Bone marrow (tissue), 2 donors: ENCODE results near the gene ANXA4.
A peak's percentile ranks its signal among the peaks of the same experiment; 100 is the strongest.
"Not testable (repeated sequence)": the region's sequence is repeated elsewhere in the genome, so short reads cannot be mapped to it uniquely, and the experiment has no call there.

Experiments
- DNase-seq, 2 donors: peaks; one replicate each; lab custom pipeline; 2025; lab: John Stamatoyannopoulos, UW

Gene ANXA4

DNA sequence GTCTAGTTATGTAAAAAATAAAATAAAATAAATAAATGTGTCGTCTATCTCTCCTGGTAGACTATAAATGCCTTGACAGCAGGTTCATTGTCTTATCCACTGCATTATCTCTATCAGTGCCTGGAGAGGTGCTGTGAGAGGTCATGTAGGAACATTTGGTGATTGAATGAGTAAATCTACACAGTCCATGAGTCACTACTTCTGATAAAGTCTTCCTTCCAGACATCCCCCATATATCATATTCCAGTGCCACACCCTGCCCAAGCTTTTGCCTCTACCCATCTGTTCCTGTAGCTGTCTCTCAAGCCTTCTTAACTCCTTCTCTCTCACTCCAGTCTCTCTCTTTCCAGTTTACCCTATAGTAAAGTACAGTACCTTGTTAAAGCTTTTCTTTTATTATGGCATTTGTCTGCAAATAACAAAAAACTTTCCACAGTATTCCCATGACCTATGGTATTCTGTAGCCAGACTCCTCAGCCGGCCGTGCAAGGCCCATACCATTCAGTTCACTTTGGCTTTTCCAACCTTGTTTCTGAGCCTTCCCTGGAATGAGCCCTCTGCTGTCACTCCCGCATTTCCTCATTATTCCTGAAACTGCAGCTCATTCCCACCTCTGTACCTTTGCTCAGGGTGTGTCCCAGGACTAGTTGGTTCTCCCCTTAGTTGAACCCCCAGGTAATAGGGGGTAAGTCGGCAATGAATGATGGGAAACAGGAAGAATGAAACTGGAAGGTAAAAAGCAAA is 37.5 kb downstream of the ANXA4 start:
- DNase-seq = no peak

DNA sequence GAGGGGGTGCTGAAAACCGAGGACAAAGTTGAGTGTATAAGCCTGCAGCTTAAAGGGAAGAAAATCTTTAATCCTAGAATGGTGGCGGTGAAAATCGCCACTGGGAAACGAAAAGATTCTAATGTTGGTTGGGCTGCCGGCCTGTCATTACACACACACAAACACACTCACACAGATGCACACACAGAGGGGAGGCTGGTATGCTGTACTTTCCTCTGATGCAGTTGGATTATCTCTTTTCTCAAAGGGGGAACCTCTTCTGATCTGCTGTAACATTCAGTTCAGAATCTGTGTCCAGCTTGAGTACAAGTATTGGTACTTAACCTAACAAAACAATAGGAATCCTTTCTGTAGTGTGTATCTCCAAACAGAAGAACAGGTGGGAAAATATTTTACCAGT is 39.0 kb downstream of the ANXA4 start:
- DNase-seq = no peak

DNA sequence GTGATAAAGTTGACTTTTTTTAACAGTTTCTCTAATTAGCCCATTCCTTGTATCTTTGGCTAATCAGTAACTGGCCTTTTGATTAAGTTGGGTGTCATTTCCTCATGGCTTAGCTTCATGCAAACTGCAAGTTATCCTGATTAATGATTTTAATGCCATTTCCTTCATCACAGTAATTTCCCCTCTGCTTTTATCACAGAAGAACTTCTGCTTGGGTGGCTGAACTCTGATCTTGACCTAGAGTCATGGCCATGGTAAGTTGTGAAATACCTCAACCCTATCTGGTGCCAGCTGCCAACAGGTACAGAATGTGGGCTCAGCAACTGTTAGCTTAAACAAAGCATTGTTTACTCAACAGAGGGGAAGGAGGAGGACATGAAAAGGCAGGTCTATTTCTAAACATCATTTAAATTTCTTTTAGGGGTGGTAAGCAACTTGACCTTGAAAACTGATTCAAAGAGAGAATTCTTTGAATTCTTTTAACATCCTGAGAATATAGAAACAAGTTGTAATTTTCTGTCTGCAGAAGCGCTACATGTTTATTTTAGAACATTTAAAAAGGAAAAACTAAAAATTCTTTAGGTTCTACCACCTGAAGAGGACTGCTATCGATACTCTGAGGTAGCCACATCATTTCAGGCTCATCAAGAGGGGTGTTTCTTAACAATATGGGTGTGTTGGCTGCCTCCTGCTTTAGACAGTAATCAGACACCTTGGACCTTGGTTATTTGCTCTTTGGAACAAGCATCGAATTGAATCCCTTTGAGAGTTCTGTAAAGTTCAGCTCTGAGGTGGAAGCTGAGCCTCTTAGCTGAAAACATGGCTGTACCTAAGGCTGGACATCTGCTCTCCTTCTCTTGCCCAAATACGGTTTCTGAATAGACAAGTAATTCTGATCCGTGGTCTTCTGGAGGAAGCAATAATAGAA is 39.7 kb downstream of the ANXA4 start:
- no peak for DNase-seq

DNA sequence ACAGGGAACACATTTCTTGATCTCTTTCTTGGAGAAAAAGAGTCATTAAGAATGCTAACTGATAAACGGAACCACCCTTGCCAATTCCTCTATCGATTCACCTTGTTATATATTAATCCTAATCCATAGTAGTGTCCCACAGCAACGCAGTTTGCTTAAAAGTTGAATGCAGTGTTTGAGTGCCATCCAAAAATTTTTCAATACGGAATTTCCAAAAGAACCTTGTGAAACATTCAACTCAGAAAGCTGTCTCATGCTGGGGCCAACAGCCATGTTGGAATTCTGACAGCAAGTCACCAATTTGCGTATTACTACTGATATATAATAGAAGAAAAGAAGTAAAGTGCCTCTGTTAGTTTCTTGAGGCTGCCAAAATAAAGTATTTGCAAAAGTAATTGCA is 42.3 kb downstream of the ANXA4 start:
- DNase-seq = no peak

DNA sequence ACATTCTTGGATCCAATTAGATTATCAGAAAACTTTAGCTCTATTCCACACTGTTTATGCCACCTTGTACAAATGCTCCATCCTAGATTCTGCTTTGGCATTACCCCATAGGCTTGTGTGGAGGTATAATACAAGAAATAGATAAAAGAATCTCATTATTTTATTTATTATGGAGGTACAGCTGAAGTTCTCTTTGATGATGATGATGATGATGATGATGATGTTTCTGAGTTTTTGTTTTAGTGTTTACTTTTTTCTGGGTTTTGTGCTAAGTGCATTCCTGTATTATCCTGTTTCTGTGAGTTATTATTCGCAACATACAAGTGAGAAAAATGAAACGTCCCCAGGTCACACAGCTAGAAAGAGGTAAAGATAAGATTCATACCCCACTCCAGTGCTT is 43.4 kb downstream of the ANXA4 start:
- no peak for DNase-seq

DNA sequence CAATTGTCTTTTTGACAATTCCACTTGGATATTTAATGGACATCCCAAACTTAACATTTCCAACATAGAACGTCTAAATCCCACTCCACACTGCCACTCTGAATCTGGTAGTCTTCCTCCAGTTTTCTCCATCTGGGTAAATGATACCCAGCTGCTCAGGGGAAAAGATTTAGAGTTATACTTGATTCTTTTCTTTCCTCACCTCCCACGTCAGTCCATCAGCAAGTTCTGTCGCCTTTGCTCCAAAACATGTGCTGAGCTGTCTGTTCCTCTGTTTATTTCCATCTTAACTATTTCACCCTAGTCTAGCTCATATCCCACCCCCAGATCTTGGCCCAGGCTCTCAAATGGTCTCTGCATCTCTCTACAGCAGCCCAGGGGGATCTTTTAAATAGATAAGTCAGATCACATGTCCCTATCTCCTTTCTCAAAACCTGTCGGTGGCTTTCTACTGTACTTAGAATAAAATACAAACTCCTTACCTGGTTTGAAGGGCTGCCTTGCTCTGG is 44.2 kb downstream of the ANXA4 start:
- no peak for DNase-seq

DNA sequence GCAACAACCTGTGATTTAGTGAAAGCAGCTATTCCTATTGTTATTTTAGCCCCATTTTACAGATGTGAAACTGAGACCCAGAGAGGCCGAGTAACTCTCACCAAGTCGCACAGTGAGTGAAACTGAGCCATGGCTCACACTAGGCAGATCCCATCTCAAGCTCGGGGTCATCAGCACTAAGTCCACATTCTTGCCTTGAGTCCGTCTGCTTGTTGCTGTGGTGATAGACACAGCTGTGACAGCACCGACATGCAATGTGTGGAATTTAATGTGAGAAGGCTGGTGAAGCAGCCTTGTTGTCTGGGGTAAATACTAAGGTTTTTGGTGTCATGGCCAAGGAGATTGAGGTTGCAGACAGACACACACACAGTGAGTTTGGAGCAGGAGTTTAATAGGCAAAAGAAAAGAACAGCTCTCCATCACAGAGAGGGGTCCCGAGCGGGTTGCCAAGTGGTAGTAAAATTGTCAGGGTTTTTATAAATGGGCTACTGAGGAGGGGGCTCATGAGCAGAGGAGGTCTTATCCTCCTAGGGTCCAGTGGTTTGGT is 47.3 kb downstream of the ANXA4 start:
- DNase-seq = no peak

DNA sequence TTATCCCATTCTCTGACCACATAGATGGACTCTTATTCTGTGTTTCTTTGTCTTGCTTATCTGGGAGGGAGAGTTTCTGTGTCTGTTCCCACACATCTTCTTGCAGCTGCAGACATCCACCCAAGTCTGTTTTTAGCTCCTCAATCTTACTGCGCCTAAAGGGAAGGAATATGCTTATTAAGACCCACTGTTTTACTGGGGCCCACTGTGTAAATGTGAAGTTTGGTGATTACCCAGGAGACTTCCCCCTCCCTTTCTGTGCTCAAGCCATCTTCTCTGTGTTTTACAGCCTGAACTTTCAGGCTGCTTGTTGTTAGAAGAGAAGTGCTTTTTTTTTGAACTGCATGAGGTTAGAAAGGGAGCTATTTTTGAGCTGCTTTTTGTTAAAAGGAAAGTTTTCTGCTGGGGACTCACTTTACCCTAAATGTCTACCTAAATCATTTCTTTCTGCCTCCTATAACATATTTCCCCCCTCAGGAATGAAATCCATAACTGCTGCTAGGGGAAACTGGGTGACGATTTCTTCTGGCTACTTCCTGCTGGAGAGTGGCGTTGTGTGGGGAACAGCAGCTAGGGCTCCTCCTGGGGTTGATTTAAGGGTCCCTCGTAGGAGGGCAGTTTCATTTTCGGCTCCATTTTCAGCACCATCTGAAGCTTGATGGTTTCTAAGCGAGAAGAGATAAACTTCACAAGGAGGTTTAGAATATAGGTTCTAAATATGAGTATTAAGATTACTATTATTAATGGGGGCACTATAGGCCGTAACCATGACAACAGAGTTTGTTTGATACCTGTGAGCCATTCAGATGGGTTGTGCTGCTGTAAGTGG is 48.1 kb downstream of the ANXA4 start:
- peak in 1 of 2 donors; percentile 25 for DNase-seq

DNA sequence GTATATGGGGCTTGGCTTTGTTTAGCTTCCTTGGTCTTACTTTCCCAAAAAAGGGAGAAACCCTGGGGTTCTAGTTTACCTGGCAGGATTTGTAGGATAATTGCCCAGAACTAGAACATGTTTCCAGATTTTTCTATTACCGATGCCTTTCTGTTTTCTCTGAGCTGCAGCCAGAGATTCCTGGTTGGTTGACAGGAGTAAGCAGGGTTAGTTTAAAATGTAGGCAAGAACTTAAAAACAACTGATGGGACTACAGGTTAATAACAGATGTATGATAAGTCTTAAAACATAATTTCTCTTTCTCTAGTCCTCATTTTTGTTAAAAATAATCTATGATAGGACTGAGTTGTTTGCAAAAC is 48.6 kb downstream of the ANXA4 start:
- no peak for DNase-seq

DNA sequence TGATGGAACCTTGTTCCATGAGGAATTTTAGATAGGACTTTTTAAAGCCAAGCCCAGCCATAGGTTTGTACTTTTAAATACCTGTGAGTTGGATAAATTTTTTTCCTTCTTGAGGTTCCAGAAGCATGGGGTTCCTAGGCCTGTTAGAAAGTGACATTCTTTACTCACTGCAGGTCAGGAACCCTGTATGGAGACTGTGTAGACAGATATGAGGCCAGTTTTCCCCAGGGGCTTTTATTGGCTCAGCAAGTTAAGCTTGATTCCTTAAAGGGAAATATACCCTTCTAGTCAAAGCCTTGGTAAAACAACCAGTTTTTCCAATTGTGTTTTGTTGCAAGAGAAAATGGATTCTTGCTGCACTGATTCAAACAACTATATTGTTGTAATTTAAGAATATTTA is 49.1 kb downstream of the ANXA4 start:
- DNase-seq = no peak

DNA sequence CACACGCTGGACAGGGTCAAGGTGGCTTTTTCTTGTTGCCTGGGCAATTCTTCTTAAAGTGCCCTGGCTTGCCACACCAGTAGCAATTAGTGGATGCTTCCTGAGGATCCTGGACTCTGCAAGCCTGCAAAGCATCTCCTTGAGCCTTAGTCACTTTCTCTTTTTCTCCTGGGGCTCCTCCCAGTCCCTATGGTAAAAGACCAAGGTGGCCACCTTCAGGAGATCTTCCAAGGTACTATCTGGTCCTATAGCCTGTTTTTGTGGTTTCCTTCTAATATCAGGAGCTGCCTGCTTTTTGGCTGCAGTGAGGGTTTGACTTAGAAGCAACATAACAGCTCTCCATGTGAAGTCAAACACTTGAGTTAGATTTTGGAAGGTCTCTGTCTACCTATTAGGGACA is 54.2 kb downstream of the ANXA4 start:
- no peak for DNase-seq

DNA sequence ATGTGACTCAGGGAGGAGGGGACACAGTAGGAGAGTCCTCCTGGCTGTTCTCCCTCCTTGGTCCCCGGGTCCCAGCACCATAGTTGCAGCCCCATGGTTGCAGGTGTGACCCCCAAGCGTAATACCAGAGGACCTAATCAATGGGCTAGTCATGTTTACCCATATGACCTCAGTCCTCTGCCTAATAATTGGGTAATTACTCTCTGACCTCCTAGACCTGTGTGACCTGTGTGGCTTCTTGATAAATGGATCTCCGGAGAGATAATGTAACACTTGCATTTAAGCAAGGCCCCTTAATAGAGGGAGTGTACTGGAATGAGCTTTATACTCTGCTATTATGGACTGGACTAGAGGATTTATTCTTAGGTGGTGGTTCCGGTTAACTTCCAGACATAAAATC is 55.3 kb downstream of the ANXA4 start:
- no peak for DNase-seq

DNA sequence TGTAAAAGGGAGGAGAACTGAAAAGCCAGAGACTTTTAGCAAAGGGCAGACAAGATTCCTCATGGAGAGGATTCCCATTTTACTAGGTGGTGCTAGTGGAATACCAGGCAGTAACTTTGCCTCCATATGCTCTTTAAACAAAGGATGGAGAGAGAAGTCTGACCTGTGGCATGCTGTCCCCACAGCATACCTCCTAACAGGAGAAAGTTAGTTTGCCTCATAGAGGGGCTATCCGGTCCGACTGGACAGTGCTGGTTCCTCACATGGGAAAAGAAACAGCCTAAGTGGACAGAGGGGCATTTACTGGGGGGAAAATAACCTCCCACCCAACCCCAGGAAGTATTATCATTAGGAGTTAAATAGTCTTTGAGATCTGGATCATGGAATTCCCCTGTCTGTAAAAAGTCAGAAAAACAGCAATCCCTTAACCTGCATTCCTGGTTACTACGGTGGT is 55.9 kb downstream of the ANXA4 start:
- no peak for DNase-seq

DNA sequence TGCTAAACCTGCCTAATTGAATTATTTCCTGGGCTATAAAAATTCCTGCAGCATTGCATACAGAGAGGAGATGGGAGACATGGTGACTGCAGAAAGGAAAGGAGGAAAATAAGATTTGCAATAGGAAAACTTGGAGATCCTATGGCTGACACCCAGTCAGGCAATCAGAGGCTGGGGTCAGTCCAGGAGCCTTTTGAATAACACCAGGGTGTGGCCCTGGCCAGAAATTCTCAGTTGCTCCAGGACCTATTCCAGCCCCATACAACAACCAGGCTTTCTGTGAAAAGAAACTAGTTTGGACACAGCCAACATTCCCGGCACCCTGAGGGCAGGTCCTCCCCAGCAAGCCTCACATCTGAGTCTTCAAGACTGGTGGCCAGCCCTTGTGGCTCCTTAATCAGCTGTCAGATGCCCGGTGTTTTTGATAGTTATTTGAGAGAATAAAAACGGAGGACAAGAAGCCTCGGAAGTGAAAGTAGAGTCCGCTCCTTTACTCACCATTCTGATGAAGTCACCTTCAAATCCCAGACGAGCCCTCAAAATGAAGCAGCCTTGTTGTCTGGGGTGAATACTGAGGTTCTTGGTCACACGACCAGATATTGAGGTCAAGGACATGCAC is 56.5 kb downstream of the ANXA4 start:
- no peak for DNase-seq

DNA sequence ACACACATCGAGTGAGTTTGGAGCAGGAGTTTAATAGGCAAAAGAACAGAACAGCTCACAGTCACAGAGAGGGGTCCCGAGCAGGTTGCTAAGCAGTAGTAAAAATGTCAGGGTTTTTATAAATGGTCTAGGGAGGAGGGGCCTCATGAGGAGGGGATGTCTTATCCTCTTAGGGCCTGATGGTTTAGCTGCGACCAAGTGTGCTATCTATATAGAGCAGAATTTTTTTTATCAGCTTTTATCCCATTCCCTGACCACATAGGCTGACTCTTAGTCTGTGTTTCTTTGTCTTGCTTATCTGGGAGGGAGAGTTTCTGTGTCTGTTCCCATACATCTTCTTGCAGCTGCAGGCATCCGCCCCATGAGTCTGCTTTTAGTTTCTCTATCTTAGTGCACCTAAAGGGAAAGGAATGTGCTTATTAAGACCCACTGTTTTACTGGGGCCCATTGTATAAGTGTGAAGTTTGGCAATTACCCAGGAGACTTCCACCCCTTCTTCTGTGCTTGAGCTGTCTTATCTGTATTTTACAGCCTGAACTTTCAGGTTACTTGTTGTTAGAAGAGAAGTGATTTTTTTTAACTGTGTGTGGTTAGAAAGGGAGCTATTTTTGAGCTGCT is 57.1 kb downstream of the ANXA4 start:
- peak in 1 of 2 donors; percentile 58 for DNase-seq

DNA sequence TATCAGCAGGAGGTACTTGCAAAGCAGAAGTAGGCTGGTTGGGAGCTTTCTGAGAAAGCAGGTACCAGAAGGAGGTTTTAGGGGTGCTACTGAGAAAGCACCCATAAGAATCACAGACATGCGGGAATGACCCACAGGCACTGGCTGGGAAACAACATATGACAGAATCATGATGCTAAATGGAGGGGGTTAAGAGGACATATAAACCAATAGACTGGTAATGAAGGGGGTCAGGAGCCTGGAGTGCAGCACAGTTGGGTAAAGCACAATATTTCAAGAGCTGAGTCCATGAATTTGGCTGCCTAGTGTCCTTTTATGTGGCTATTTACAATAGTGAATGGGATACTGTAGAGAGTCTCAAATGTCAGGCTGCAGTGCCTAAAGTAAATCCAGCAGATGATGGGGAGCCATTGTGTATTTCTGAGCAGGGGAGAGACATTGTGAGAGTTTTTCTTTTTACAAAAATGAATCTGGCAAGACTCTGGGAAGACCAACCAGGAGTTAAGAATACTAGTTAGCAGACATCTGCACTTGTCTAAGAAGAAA is 59.9 kb downstream of the ANXA4 start:
- DNase-seq = no peak

DNA sequence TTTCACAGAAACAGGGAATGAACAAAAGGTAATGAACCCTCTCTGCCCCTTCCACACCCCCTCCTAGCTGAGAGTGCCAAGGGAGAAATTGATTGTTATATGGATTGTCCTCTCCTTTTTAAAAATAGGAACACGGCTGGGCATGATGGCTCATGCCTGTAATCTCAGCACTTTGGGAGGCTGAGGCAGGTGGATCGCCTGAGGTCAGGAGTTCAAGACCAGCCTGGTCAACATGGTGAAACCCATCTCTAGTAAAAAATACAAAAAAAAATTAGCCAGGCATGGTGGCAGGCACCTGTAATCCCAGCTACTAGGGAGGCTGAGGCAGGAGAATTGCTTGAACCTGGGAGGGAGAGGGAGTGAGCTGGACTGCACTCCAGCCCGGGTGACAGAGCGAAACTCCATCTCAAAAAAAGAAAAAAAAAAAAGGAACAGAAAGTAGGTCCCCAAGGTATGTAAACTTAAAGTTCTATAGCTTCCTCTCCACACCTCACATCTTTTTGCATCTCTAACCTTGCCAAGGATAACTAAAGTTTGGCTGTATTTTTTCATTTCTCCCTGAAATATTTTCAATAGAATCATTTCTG is 60.9 kb downstream of the ANXA4 start:
- not testable (repeated sequence) for DNase-seq

DNA sequence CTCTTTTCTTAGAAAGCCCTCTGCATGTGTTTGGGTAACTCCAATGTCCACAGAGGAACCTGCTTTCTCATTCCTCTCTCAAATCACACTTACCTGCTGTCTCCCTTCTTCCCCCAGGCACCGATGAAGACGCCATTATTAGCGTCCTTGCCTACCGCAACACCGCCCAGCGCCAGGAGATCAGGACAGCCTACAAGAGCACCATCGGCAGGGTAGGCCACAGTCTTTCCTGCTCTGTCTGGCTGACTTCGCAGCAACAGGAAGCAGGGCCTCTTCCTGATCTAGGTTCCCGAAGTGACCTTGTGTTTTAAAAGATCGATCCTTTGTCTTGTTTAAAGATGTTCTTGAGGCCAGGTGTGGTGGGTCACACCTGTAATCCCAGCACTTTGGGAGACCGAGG is 62.5 kb downstream of the ANXA4 start:
- DNase-seq = peak in 1 of 2 donors; percentile 7

DNA sequence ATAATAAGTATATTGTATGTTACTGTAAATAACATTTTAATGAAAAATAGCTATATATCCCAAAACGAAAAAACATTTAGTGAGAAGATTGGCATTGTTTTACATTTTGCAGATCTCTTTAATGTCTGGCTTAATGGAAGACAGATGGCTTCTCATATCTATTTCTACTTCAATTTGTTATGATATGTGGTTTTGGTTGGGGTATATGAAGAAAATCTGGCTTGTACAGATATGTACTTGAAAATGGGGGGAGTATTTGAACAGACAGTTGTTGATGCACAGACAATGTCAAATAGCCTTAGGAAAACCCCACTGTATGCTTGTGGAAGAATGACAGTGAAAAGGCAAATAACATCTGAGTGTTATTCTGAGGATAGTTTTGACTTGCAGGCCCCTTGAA is 64.0 kb downstream of the ANXA4 start:
- DNase-seq = no peak

DNA sequence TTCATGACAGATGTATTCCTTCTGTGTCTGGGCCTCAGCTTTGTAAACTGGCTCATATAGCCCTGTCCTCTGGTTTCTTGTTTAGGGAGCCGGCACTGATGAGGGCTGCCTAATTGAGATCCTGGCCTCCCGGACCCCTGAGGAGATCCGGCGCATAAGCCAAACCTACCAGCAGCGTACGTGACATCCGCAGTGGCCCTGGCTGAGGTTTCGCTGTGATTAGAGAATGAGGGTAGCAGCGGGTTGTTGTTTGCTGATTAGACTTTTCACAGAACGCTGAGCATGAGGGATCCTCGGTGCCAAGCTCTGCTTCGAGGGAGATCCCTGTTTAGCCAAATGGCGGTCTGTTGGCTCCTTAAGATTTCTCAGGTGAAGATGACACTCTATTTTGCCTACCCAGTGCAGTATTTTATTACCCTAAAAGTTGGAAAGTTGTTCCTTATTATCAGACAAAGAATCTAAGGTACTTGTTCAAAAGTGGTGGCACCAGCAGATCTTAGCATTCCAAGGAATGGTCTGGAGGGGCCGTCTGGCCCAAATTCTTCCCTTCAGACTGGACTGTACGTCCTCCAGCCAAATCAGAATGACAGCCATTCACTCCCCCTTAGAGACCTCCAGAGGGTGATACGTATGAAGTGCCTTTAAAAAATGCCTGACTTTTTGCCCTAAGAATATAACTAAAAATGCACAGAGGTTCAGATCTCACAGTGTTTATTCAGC is 66.0 kb downstream of the ANXA4 start:
- DNase-seq = no peak
